ENCODE measurements around the gene OR4B1. TPM values are rescaled to one million over a fixed set of nuclear protein-coding genes. Genes with fewer than 3 reads are reported as not detected.
"Not testable (repeated sequence)": the region's sequence is repeated elsewhere in the genome, so short reads cannot be mapped to it uniquely, and the experiment has no call there.

OR4B1 gene
- total RNA-seq, 2 donors from 2014 or later, result not detected

- intact Hi-C loops (cut with DNase I), result no loop called here
- H3K4me3 ChIP-seq, result no peak overlapping the region
- no peaks in the 10 kb centered on the region for H3K36me3 ChIP-seq (replicated peaks in 1 of 2; ENCODE audit: insufficient read depth in 1 of 2, low read depth in 2 of 2)
These were observed 6.6 kb upstream of the OR4B1 start for GRCh38 chr11:48210052-48210451.

GRCh38 chr11:48228761-48229160, 12.2 kb downstream of the OR4B1 start:
- intact Hi-C loops (cut with DNase I), result no loop called here
- H3K9me3 ChIP-seq, result peaks cover 0 to 5% (median 4%) of the 10 kb centered on the region in 3 donors
- WGBS, 2 donors, result 61 to 80% methylated on average over 6 to 11 of the region's 18 CpGs
- no peak for ATAC-seq
- DNase-seq, result no peak
- H3K4me3 ChIP-seq, result no peak overlapping the region
- H3K27me3 ChIP-seq, result no peaks in the 10 kb centered on the region
- no peak overlapping the region for H3K27ac ChIP-seq
- H3K4me1 ChIP-seq, result no peaks in the 10 kb centered on the region
- TF ChIP-seq CTCF (IDR thresholded peaks at IDR 0.05), result no peak
- TF ChIP-seq POLR2A (IDR thresholded peaks at IDR 0.05), result no peak
- no peaks in the 10 kb centered on the region for H3K36me3 ChIP-seq (replicated peaks in 1 of 2; ENCODE audit: insufficient read depth in 1 of 2, low read depth in 2 of 2)

More at GRCh38 chr11:48210052-48210451, 6.6 kb upstream of the OR4B1 start:
- ATAC-seq (no peak), DNase-seq (no peak)
- Histone ChIP-seq H3K9me3 (no peaks in the 10 kb centered on the region), H3K27ac (no peak overlapping the region), H3K4me1 (no peaks in the 10 kb centered on the region), H3K27me3 (no peaks in the 10 kb centered on the region)
- TF ChIP-seq POLR2A (IDR thresholded peaks at IDR 0.05), result no peak
- TF ChIP-seq CTCF (IDR thresholded peaks at IDR 0.05), result no peak
- 13 to 17% methylated on average over 7 of the region's 7 CpGs for WGBS, 2 donors

- ATAC-seq; H3K4me1 ChIP-seq; intact Hi-C loops (cut with DNase I); H3K9me3 ChIP-seq; H3K27me3 ChIP-seq; DNase-seq; H3K27ac ChIP-seq; H3K4me3 ChIP-seq; H3K36me3 ChIP-seq (replicated peaks in 1 of 2; ENCODE audit: insufficient read depth in 1 of 2, low read depth in 2 of 2): not testable (repeated sequence)
- WGBS, 2 donors, result 72 to 80% methylated on average over 11 of the region's 11 CpGs
These were observed 13.4 kb downstream of the OR4B1 start for GRCh38 chr11:48230057-48230456.

GRCh38 chr11:48237727-48238126, 21.1 kb downstream of the OR4B1 start:
- intact Hi-C loops (cut with DNase I), result no loop called here
- H3K36me3 ChIP-seq (replicated peaks in 1 of 2; ENCODE audit: insufficient read depth in 1 of 2, low read depth in 2 of 2), result no peaks in the 10 kb centered on the region
- no peak for TF ChIP-seq CTCF (IDR thresholded peaks at IDR 0.05)
- TF ChIP-seq POLR2A (IDR thresholded peaks at IDR 0.05), result no peak
- no peaks in the 10 kb centered on the region for H3K27me3 ChIP-seq
- H3K27ac ChIP-seq, result no peak overlapping the region
- WGBS, 2 donors, result 16 to 18% methylated on average over 3 of the region's 3 CpGs
- ATAC-seq (no peak), DNase-seq (no peak)
- H3K4me3 ChIP-seq, result no peak overlapping the region
- H3K4me1 ChIP-seq, result no peaks in the 10 kb centered on the region
- H3K9me3 ChIP-seq, result no peaks in the 10 kb centered on the region

- DNase-seq (no peak), ATAC-seq (no peak)
- TF ChIP-seq POLR2A (IDR thresholded peaks at IDR 0.05) (no peak), CTCF (IDR thresholded peaks at IDR 0.05) (no peak)
These were observed 25.9 kb downstream of the OR4B1 start for GRCh38 chr11:48242501-48242900.

More at GRCh38 chr11:48242501-48242900, 25.9 kb downstream of the OR4B1 start:
- no peaks in the 10 kb centered on the region for H3K4me1 ChIP-seq
- intact Hi-C loops (cut with DNase I), result no loop called here
- H3K9me3 ChIP-seq, result no peaks in the 10 kb centered on the region
- no peak overlapping the region for H3K27ac ChIP-seq
- WGBS, 2 donors, result 47 to 54% methylated on average over 3 of the region's 3 CpGs
- H3K36me3 ChIP-seq (replicated peaks in 1 of 2; ENCODE audit: insufficient read depth in 1 of 2, low read depth in 2 of 2), result no peaks in the 10 kb centered on the region
- H3K4me3 ChIP-seq, result no peak overlapping the region
- no peaks in the 10 kb centered on the region for H3K27me3 ChIP-seq
